Erythroblast (primary cell): ENCODE measurements around the gene EYS.

Experiments used
- DNase-seq, 2 experiments: peaks; one replicate each; lab custom pipeline; 2025; lab: John Stamatoyannopoulos, UW
- GATA1 ChIP-seq: IDR thresholded peaks from 2 replicates; pipeline ENCODE4 v1.6.1; 2011; ENCODE audit warnings: low read depth, mild to moderate bottlenecking, control low read depth, low read length, moderate library complexity
- POLR2A ChIP-seq: IDR thresholded peaks from 2 replicates; pipeline ENCODE4 v1.6.1; 2011; ENCODE audit warnings: mild to moderate bottlenecking, low read length

Gene EYS

DNA sequence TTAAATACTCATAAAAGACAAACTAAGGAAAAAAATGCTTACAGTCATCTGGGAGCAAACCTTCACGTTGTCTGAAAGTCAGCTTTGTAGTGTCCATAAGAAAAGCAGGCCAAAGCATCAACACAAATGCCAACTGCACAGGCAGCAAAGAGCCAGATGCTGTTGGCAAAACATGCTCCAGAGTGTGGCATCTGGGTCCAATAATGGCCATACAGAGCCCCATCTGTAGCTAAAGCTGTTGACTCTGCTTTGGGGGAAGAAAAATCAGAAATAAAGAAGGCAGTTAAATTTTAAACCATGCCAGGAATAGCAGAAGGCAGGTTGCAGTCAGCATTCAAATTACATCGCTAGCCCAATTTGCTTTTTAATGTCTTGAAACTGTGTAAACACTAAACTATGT is 776.3 kb downstream of the EYS start:
- TF ChIP-seq GATA1 = no peak
- no peak for TF ChIP-seq POLR2A
- no peak for DNase-seq

DNA sequence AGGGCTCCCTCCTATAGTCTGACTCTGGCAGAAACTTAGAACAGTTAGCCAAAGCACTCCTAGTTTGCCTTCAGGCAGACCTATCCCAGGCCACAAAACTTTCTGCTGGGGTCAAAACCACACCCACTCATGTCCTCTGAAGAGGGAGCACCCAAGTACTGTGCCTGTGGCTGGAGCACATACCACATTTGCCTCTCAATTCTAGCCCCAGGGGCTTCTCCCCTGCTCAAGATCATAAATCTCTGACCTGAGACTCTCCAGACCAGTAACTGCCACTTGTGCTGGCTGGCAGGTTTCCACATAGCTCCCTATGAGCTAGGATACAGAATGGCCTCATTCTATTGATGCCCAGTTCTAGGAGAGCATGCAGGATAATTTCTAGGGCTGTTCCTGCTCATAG is 781.0 kb downstream of the EYS start:
- no peak for TF ChIP-seq GATA1
- no peak for TF ChIP-seq POLR2A
- no peak for DNase-seq

DNA sequence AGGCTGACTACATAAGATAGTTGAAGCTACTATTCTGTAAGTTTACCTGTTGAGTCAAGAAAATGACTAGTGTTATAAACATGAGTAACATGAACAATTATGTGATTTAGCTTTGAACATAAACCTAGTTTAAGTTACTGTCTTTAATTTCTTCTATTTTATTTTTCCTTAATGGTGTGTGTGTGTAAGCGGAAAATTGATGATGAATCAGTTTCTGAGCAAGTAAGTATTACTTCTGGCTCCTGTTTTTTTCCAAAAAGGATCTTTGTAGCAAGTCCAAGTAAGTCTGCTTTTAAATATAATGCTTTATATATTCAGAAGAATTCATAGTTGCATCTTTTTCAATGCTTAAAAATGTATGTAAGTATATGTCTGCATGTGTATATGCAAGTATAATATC is 786.8 kb downstream of the EYS start:
- DNase-seq = no peak
- no peak for TF ChIP-seq POLR2A
- no peak for TF ChIP-seq GATA1

DNA sequence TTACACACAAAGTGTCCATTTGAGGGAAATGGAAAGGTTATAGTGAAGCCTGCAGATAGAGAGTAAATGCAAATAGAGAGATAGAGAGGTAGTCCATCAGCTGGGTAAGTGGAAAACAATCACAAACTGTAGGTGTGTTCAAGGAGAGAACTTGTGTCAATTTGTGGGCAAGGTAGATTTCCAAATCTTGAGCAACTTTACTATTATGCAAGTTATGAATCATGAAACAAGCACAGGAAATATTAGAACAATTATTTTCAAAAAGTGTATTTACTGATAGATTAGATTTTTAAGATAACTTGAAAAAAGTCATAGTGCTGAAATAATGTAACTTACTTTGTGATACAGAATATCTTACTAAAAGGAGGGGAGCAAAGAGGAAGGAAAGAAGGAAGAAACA is 792.9 kb downstream of the EYS start:
- TF ChIP-seq POLR2A (no peak), GATA1 (no peak)
- DNase-seq = no peak

DNA sequence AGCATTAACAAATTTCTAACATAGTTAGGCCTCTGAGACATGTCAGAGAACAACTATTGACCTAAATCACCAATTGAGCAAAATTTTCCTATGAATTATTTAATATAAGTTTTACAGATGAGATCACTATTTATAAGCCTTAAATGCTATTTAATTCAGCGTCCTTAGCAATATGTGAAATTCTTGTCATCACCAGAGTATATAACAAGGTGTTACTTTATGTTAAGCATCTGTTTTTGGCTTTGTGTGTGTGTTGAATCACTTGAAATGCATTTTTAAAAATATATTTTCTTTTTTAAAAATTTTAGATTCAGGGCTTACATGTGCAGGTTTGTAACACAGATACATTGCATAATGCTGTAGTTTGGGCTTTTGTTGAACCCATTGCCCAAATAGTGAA is 794.1 kb downstream of the EYS start:
- TF ChIP-seq GATA1 = no peak
- TF ChIP-seq POLR2A = no peak
- no peak for DNase-seq

DNA sequence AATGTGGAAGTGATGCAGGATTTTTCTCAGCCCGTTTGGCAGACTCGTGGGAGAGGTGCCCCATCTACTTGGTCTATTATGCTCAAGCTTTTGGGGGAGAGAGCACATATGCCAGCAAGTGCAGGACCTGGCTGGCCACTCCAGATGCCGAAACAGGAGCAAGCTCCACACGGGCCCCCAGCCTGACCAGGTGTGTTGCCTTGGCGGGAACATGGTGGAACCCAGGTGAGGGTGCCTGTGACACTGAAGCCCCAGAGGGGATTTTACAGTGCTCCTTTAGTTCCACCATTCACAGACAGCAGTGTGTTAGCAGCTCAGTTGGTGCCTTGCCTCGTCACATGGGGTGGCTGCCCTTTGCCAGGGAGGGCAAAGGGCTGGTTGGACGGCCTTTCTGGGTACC is 798.9 kb downstream of the EYS start:
- DNase-seq = no peak
- TF ChIP-seq GATA1 (no peak), POLR2A (no peak)

DNA sequence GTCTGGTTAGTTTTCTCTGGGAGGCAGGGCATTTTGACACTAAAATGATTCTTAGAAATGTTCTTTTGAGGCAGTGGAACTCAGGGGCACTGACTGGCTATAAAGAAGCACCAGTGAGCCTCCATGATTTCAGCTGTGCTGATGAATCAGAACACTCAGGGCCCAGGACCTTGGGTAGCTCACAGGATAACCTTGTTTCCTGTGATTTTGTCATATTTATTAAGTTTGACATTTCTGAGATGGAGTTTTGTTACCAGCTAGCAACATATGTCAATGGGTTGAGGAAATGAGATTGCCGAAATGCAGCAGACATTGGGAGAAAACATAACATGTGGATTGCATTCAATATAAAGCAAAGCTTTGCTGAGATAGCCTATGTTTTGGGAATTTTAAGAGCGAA is 802.4 kb downstream of the EYS start:
- no peak for DNase-seq
- TF ChIP-seq GATA1 = no peak

DNA sequence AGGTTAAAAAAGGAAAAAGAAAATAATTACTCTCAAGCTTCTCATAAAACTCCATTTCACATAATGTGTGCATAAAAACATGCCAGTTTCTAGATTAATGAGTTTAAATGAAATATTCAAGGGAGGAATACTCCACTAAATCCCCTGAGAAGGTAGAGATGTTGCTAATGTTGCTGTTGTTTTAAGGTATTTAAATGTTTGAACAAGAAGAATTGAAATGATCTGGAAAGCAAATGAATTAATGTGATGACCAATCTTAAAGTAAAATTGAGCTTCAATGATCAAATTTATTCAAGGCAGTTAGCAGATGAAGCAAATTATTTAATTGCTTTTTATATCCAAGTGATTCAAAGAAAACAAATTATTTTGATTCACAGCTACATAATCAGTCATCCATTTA is 804.4 kb downstream of the EYS start:
- no peak for TF ChIP-seq GATA1
- no peak for TF ChIP-seq POLR2A
- DNase-seq = no peak

DNA sequence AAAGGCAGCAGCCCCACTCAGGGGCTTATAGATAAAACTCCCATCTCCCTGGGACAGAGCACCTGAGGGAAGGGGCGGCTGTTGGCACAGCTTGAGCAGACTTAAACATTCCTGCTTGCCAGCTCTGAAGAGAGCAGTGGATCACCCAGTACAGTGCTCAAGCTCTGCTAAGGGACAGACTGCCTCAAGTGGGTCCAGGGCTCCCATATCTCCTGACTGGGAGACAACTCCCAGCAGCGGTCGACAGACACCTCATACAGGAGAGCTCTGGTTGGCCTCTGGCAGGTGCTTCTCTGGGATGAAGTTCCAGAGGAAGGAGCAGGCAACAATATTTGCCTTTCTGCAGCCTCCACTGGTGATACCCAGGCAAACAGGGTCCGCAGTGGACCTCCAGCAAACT is 810.1 kb downstream of the EYS start:
- DNase-seq = no peak

DNA sequence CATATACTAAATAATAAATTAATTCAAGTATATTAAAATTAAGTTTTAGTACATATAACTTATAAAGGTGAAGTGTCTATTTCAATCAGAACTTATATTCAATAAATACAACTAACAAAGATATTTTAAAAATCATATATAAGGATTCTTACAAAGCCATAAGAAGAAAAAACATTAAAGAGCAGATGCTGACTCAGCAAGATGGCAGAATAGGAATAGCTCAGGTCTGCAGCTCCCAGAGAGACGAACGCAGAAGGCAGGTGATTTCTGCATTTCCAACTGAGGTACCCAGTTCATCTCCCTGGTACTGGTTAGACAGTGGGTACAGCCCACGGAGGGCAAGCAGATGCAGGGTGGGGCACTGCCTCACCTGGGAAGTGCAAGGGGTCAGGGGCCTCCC is 811.1 kb downstream of the EYS start:
- no peak for DNase-seq
- TF ChIP-seq POLR2A = no peak
- TF ChIP-seq GATA1 = no peak

More for the DNA sequence above, 810.1 kb downstream of the EYS start:
- TF ChIP-seq GATA1 (no peak), POLR2A (no peak)

DNA sequence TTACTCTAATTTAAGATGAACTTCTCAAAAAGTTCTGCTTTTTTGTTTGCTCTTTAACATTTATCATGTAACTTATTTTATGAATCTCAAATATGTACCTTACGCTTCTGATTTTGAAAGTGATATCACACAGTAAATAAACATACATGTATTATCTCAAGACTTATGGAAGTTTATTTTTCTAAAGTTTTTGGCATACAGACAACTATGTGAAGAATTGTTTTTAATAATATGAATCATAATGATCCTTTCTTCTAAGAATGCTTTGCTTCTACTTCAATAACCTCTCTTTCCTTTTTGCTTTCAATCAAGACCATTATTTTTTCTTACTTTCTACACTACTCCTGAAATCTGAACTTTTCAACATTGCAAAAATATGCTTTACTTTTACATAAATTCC is 816.4 kb downstream of the EYS start:
- TF ChIP-seq POLR2A (no peak), GATA1 (no peak)
- no peak for DNase-seq

DNA sequence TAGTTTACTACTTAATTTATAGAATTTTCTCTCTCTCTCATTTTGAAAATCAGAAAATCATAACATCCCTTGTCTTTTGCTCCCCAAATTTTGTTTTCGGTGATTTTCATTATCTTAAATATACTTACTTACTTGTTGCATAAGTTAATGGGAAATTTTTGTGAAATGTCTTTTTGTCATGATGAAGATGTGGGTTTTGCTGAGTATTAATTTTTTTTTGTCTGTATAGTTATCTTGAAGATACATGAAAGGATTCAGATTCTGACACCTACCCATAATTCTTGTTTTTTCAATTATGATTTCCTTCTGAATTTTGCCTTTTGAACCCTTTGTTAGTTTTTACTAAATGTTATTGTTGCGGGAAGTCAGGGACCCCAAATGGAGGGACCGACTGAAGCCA is 817.9 kb downstream of the EYS start:
- no peak for DNase-seq
- TF ChIP-seq GATA1 = no peak
- no peak for TF ChIP-seq POLR2A

DNA sequence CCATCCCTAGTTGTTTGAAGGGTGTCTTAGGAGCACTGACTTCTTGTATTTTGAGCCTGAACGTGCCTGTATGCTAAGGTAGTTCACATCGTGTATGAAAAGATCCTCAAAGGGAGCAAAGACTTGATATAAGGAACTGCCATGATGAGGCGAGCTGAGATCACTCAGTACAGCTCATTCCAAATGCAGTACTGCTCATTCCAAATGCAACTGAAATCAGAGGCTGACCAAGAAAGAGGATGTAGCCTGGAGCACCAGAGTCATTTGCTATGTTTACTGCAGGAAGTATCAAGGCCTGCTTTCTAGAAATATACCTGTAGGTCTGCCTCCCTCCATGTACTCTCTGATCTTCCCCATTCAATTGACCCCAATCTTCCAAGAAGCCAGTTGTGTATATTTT is 832.2 kb downstream of the EYS start:
- DNase-seq = no peak
- TF ChIP-seq POLR2A = no peak
- TF ChIP-seq GATA1 = no peak

DNA sequence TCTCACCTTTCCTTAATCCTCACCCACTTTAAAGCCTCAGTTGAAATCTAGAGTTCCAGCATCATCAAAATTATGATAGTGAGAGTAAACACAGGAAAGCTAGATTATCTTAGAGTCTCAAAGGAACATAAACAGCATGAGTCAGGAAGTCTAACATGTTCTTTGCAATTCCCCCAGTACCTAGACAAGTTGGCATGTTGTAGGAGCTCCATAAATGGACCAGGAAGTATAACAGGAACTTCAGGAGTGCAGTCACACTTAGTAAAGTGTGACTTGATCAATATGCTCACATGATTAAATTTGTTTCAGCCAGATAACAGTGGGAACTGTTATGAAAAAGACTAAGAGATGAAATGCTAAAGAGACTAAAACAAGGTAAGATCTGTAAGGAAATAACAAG is 834.4 kb downstream of the EYS start:
- DNase-seq = no peak
- TF ChIP-seq GATA1 (no peak), POLR2A (no peak)

DNA sequence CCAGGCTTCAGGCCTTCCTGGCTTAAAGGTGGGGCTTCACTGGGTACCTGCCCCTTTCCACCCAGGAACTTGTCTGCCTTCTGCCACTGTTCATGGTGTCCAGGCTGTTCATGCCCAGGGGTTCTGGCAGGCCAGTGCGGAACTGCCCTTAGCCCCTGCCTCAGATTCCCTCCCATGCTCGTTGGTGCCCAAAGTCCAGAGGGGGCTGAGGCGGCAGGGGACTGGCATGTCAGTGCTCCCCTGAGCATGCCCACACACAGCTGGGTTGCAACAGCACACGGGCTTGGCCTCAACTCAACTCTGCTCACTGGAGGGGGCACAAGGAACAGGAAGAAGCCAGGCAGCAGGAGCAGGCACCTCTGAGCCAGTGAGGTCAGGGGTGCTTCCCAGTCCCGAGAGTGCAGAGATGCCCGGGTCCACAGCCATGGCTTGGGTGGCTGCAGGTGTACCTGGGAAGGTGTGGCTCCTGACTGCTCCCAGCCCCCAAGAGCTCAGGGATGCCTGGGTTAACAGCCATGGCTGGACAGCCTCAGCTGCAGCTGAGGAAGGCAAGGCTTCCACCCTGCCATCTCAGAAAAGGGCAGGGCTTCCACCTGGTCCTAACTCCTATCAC is 845.9 kb downstream of the EYS start:
- no peak for DNase-seq
- TF ChIP-seq POLR2A = no peak
- TF ChIP-seq GATA1 = no peak

DNA sequence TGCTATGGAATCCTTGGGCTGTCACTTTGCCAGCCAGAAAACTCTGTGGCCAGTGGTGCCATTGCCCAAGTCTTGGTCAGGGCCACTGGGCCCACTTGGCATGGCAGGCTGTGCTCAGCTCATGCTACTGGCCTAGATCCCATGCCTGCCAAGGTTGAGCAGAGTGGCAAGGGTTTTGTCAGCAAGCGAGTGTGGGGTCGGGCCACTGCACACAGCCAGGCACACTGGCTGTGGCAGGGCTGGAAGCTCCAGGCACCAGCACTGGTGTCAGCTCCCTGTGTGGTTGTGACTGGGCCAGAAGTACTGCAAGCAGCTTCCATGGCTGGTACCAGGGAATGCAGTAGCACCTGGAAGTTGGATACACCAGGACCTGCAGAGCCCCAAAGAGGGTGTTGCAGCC is 846.8 kb downstream of the EYS start:
- TF ChIP-seq GATA1 (no peak), POLR2A (no peak)

DNA sequence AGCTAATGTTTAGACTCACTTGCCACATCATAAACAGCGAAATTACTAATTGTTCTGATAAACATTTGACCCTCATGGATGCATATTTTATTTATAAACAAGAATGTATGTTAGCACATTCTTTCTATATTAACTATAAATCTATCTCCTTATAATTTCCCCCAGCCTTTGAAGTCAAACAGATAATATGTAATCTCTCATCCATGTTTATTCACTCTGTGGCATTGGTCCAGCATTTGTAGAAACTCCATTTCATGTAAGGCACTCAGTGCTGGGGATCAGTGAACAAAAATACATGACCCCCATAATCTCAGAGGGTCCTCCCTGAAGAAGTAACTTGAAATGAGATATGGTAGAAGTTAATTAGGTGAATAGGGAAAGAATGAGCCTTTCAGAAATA is 856.9 kb downstream of the EYS start:
- no peak for TF ChIP-seq POLR2A
- no peak for TF ChIP-seq GATA1
- DNase-seq = no peak

More for the DNA sequence above, 846.8 kb downstream of the EYS start:
- DNase-seq = no peak
